ENCODE measurements around the gene ADORA2A.

Gene ADORA2A

GRCh38 chr22:24427500-24428164, at the start of gene ADORA2A:
ADORA2A (plus strand) TSS chr22:24427599; CDS start chr22:24433405, 5,806 bp downstream.
- no peak for DNase-seq

- DNase-seq, result peak; percentile 42
These were observed 47.9 kb upstream of the ADORA2A start for GRCh38 chr22:24379536-24379935.

DNA sequence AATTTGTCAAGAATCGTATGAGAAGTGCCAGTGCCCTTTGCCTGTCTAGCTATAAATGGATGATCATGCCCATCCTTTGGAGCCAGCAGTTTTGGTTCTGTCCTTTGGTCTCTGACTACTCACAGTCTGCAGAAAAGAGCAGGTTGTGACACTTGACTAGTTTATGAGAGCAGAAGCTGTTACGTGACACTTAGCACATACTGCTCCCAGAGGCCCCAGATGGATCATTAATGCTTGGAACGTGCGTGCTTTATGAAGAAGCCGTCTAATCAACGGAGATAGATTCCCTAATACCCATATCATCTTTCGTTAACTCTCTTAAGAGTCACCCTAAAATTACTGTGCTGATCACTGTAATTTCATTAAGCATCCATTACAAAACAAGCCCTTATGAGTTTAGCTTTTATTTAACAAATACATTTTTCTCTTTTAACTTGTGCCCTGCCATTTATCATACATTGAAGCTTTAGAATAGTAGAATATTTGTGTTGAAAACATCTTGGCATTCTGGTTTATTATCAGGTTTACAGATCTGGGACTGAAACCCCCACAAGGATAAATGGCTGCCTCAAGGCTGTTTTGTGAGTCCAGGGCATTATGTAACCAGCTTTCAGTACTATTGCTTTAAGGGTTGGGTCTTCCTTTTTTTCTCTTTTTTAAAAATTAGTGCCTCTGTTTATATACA, 47.0 kb upstream of the ADORA2A start:
- DNase-seq, result no peak

DNA sequence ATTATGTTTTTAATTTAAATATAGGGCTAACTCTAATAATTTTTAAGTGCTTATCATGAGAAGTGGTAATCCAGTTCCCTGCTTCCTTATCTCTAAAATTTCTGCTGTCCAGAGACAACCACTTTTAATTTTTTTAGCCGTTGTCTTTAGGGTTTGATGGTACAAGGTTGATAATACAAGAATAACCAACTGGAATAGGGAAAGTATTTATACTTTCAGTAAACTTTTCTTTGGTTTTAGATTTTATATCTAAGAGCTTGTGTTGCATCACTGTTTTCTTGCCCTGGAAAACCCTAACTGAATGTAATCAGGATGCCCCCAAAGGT, 46.5 kb upstream of the ADORA2A start:
- DNase-seq, result no peak

DNA sequence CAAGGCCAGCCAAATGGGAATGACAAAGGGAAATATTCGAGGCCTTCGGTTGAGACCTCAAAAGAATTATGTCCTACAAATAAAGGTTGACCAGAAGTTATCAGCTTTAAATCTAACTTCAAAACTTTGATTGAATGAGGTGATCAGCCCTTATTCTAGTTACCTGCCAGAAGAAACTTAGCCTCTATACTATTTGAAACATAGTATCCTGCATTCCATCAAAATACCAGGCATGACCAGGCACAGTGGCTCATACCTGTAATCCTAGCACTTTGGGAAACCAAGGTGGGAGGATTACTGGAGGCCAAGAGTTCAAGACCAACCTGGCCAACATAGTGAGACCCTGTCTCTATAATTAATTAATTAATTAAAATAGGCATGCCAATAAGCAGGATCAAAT, 44.3 kb upstream of the ADORA2A start:
- DNase-seq, result no peak

DNA sequence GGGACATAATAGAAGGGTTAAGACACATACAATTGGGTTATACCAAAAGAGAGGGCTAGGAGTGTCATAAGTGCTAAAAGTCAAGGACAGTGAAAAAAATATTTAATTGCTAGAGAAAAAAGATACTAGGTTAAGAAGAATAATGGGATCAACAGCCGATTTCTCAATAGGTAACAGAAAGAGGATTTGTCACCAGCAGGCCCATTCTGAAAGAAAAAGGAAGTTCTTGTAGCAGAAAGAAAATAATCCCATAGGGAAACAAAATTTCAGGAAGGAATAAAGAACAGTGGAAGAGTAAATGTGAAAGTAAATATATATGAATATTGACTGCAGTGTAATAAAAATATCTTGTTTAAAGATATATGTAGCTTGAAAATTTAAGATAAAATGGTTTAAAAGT, 43.3 kb upstream of the ADORA2A start:
- DNase-seq, result no peak

DNA sequence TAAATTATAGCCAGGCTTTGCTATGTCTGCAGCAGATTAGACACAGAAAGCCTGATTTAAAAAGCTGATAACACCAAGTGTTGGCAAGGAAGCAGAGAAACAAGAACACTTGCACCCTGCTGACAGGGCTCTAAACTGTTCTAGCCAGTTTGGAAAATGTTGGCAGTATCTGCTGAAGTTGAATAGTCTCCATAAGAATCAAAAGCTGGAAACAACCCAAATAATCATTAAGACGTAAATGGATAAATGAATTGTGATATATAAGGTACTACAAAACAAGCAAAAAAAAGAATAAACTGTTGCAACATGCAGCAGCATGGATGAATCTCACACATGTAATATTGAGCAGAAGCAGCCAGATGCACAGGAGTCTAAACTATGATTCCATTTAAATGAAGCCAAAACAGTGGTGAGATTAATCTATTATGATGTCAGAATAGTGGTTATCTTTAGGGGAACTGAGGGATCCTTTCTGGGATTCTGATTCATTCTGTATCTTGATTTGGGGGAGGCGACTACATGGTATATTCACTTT, 40.4 kb upstream of the ADORA2A start:
- DNase-seq, result no peak

GRCh38 chr22:24389680-24390079, 37.7 kb upstream of the ADORA2A start:
- no peak for DNase-seq

GRCh38 chr22:24390156-24390555, 37.2 kb upstream of the ADORA2A start:
- DNase-seq, result no peak

GRCh38 chr22:24390576-24390975, 36.8 kb upstream of the ADORA2A start:
- no peak for DNase-seq

- no peak for DNase-seq
These were observed 35.6 kb upstream of the ADORA2A start for GRCh38 chr22:24391836-24392217.

DNA sequence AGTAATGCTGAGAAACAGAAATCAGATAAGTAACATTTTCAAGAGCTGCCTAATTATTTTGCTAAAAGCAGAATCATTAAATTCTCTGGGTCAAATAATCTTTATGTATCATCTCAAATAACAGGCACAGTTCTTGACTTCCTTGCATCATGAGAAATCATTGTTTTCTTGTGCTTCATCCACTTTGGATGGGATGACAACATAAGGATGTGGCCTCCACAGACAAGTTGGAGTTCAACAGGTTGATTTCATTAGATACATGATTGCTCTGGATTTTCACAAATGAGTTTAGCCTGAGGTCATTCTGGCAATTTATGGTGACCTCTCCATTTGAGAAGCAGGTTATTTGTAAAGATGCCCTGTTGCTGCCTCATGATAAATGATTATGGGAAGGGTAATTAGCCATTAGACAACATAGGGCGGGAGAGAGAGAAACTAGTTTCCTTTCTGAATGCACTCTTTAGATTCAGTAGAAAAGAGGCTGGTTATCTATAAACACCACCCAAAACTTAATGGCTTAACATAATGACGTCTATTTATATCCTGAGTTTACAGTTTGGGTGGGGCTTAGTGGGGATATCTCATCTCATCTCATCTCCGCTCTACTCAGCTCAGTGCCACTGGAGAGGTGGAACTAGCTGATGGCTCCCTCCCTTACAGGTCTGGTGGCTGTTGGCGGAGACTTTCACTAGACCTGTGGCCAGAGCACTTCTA, 35.0 kb upstream of the ADORA2A start:
- no peak for DNase-seq

- no peak for DNase-seq
These were observed 34.3 kb upstream of the ADORA2A start for GRCh38 chr22:24393012-24393559.

DNA sequence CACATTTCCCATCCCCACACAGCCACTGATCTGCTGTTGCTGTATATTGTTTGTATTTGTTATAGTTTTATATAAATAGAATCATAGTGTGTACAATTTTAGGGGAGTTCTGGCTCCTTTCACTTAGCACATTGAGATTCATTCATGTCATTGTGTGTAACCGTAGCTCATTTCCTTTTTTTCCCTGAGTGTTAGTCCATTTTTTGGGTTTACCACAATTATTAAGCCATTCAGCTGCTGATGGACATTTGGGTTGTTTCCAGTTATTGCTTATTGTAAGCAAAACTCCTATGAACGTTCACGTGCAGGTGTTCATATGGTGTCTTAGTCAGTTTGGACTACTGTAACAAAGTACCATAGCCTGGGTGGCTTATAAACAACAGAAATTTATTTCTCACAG, 33.6 kb upstream of the ADORA2A start:
- no peak for DNase-seq

DNA sequence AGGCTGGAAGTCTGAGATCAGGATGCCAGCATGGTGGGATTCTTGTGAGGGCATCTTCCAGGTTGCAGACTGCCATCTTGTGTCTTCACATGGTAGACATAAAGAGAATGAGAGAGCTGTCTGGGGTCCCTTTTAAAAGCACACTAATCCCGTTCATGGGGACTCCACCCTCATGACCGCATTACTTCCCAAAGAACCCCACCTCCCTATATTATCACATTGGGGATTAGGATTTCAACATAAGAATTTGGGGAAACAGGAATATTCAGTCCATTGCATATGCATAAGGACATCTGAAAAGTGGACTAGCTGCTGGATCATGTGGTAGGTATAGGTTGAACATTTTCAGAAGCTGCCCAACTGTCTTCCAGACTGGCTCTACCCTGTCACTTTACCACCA, 33.1 kb upstream of the ADORA2A start:
- DNase-seq, result no peak

DNA sequence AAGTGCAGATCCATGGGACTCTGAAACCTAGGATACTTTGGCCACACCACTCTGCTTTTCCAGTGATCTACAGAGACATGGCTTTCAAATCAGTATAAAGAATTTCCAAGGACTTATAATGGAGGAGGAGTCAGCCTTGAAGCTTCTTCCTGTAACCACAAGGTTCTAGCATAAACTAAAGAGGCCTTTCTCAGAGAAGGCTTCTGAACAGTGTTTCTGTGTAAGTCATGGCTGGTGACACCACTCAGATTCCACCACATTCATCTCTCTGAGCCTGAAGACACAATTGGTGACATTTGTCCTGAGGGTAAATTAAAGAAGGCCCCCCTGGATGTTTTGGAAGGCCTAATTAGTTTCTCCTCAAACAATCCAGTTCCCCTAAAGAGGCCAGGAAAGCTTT, 29.0 kb upstream of the ADORA2A start:
- no peak for DNase-seq

DNA sequence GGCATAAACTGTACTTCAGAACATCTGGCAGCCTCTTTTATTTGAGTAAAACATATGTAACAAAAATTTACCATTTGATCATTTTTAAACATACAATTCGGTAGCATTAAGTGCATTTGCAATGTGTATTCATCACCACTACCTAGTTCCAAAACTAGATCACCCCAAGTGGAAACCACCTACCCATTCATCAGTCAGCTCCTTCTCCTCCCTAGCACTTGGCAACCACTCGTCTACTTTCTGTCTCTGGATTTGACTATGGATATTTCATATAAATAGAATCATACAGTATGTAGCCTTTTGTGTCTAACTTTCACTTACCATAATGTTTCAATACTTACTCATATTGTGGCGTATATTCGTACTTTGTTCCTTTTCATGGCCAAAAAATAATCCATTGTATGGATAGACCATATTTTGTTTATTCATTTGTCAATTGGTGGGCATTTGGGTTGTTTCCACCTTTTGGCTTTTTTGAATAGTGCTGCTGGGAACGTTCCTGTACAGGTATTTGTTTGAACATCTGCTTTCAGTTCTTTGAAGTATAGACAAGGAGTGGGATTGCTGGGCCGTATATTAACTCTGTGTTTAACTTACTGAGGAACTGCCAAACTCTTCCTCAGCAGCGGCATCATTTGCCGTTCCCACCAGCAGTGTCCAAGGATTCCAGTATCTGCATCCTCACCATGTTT, 27.2 kb upstream of the ADORA2A start:
- no peak for DNase-seq

DNA sequence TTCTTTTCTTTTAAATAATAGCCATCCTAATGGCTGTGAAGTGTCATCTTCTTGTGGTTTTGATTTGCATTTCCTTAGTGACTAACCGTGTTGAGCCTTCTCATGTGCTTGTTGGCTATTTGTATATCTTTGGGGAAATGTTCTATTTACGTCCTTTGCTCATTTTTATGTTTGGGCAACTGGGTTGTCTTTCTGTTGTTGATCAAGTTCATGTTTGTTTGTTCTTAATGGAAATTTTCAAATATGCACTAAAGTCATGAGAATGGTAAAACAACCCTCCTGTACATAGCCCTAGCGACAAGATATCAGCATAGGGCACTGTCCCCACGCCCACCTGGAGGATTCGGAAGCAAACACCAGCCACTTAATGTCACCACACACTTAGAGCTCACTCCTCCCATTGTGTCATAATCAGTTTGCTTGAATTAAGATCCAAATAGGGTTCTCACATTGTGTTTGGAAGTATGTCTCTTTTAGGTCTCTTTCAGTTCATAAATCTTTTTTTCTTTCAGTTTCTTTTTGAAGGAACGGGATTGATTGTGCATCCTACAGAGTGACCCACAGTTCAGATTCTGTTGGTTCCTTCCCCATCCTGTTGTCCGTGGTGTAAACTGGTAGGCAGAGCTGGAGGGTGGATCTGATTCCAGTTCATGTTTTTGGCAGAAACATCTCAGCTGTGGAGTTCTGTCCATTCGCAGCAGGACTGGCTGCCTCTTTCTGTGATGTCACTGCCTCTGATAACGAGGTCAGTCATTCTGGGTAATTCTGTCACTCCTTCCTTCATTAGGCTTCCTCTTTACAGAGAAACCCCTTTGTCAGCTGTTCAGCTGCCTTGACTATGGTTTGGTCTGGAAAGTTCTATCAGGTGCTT, 26.4 kb upstream of the ADORA2A start:
- no peak for DNase-seq

DNA sequence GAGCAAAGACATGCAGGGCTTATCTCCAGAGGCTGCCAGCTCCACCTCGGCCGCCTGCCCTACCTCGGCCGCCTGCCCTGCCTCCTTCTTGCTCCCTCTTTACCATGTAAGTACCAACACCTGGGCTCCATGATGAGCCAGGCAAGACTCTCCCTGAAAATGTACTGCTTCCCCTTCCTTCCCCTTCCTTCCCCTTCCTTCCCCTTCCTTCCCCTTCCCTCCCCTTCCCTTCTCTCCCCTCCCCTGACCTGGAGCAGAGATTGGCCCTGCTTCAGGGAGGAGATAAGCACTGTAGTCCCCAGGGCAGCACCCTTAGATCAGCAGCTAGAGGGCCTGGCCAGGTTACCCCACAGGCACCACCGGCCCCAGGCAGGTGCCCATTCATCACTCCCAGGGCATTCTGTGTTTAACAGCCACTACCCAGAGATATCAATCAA, 25.4 kb upstream of the ADORA2A start:
- DNase-seq, result no peak

GRCh38 chr22:24402460-24403192, 24.8 kb upstream of the ADORA2A start:
- DNase-seq, result peak; percentile 16

DNA sequence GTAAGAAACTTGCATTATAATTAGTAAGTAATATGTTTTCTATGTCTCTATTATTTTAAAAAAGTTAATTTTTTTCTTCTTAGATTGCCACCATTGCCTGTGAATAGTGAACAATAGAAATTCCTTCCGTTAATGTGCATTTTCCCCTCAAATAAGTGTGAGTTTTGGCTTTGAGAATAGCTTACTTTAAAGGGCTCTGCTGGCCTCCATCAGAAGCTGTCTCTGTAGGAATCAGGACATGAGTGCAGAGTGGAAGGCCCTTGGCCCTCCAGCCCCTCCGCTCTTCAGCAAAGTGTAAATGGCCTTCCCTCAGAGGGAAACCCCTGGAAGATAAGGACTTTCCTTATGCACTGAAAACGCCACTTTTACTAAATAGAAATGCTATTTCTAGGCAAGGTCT, 24.1 kb upstream of the ADORA2A start:
- DNase-seq, result no peak
